Measurements from ENCODE around the gene NUB1. TPM values are rescaled to one million over a fixed set of nuclear protein-coding genes. Genes with fewer than 3 reads are reported as not detected.

The NUB1 gene
- total RNA-seq, 6 donors from 2014 or later = 37.0 to 80.0 (median 50.0) TPM

DNA sequence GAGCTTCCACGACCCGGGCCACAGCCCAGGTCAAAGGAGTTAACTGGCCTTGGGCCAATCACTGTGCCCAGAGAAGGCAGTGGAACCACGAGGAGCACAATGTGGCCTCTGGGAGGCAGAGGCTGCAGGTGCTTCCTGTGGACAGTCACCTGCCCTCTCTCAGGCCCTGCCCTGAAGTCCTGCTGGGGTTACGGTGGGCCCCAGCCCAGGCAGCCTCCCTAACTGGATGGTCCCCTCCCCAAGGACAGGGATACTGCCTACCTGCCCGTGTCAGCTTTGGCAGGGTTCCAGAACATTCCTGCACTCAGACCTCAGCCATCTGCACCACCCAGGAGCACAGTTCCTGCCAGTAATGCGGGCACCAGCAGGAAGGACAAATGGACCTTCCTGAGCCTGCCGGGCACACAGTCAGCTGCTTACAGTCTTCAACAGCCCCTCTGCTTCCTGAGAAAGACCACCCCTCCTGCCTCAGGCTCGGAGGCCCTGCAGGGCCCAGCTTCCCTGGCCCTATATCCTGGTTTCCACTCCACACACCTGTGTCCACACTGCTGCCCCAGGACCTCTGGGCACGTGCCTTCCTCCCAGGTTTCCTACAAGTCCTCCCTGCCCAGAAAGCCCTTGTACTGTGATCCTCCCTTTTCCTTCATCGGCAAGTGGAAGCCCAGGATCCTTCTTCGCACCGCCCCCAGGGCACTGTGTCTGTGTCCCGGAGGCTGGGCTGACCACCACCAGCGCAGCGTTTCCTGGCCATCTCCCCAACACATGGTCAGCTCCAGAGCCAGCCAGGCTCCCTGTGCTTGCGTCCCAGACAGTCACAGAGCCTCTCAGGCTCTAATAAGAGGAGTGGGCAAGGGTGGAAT lies 44.9 kb downstream of the NUB1 start:
- no peak overlapping the region for H3K27ac ChIP-seq
- H3K9me3 ChIP-seq = no peaks in the 10 kb centered on the region
- 60 to 66% methylated on average over 9 to 16 of the region's 16 CpGs for WGBS, 2 donors
- peaks cover 8 to 10% (median 9%) of the 10 kb centered on the region in 4 donors for H3K4me1 ChIP-seq
- no peak for TF ChIP-seq CTCF (IDR thresholded peaks at IDR 0.05)
- TF ChIP-seq POLR2AphosphoS5 (IDR thresholded peaks at IDR 0.05) = no peak
- TF ChIP-seq EP300 (IDR thresholded peaks at IDR 0.05) = no peak
- TF ChIP-seq POLR2A (IDR thresholded peaks at IDR 0.05) = no peak
- H3K4me3 ChIP-seq = no peak overlapping the region
- no peak for DNase-seq
- no peaks in the 10 kb centered on the region for H3K36me3 ChIP-seq
- ATAC-seq (ENCODE audit: low FRiP score in 2 of 2) = no peak
- peaks cover 0 to 12% (median 7%) of the 10 kb centered on the region in 4 donors for H3K27me3 ChIP-seq

DNA sequence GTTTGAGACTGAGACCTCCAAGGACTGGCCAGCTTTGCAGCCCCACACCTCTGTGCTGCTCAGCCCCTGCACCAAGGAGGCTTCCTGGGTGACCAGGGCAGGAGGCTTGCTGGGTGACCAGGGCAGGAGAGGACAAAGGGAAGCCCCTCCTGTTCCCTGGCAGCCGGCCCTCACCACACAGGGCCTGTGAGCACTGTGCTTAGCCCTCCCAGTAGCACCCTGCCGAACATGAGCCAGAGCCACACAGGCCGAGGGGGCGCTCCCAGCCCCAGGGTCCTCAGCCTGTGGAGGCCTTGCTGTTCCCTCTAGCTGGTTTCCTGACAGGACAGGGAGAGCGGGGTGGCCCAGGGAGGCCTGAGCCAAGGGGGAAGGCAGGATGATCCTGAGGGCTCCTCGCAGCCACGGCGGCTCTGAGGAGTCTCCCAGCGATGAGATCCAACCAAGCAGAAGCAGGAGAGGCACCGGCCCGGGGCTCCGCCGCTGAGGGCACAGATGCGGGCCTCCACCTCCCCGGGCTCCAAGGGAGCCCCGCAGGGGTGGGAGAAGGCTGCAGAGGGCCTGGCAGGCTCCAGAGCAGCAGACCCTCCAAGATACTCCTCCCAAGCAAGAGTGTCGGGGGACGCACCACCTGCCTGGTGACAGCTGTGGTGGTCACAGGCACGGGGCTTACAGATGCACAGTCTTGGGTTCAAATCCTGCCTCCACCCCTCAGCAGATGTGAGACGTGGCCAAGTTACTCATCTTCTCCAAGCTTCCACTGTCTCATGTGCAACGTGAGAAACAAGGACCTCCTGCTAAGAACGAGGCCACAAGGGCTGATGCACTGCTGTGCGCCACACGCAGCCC lies 45.8 kb downstream of the NUB1 start:
- peaks cover 0 to 2% (median under 1%) of the 10 kb centered on the region in 4 donors for H3K4me1 ChIP-seq
- no peaks in the 10 kb centered on the region for H3K9me3 ChIP-seq
- DNase-seq = peak in 1 of 2 donors; percentile 73
- H3K27ac ChIP-seq = no peak overlapping the region
- H3K36me3 ChIP-seq = no peaks in the 10 kb centered on the region
- H3K4me3 ChIP-seq = no peak overlapping the region
- 87 to 98% methylated on average over 8 to 22 of the region's 24 CpGs for WGBS, 2 donors
- H3K27me3 ChIP-seq = peaks cover 0 to 4% (median 1%) of the 10 kb centered on the region in 4 donors
- no peak for ATAC-seq (ENCODE audit: low FRiP score in 2 of 2)
- TF ChIP-seq POLR2A (IDR thresholded peaks at IDR 0.05) (no peak), CTCF (IDR thresholded peaks at IDR 0.05) (no peak), EP300 (IDR thresholded peaks at IDR 0.05) (no peak), POLR2AphosphoS5 (IDR thresholded peaks at IDR 0.05) (no peak)

- TF ChIP-seq EP300 (IDR thresholded peaks at IDR 0.05) (no peak), POLR2A (IDR thresholded peaks at IDR 0.05) (no peak), CTCF (IDR thresholded peaks at IDR 0.05) (no peak), POLR2AphosphoS5 (IDR thresholded peaks at IDR 0.05) (no peak)
- 92% methylated on average over 8 of the region's 8 CpGs for WGBS, 2 donors
- DNase-seq (no peak), ATAC-seq (ENCODE audit: low FRiP score in 2 of 2) (no peak)
- no peaks in the 10 kb centered on the region for H3K27me3 ChIP-seq
- H3K36me3 ChIP-seq = no peaks in the 10 kb centered on the region
- H3K4me3 ChIP-seq = no peak overlapping the region
- H3K9me3 ChIP-seq = no peaks in the 10 kb centered on the region
- no peaks in the 10 kb centered on the region for H3K4me1 ChIP-seq
- no peak overlapping the region for H3K27ac ChIP-seq
Observed at GRCh38 chr7:151388007-151388297, 46.3 kb downstream of the NUB1 start.

- WGBS, 2 donors = 89 to 96% methylated on average over 7 to 10 of the region's 10 CpGs
- H3K9me3 ChIP-seq = no peaks in the 10 kb centered on the region
- TF ChIP-seq CTCF (IDR thresholded peaks at IDR 0.05) (no peak), EP300 (IDR thresholded peaks at IDR 0.05) (no peak), POLR2AphosphoS5 (IDR thresholded peaks at IDR 0.05) (no peak), POLR2A (IDR thresholded peaks at IDR 0.05) (no peak)
- no peak for DNase-seq
- H3K4me1 ChIP-seq = no peaks in the 10 kb centered on the region
- no peaks in the 10 kb centered on the region for H3K27me3 ChIP-seq
- ATAC-seq (ENCODE audit: low FRiP score in 2 of 2) = no peak
- no peak overlapping the region for H3K4me3 ChIP-seq
- no peaks in the 10 kb centered on the region for H3K36me3 ChIP-seq
- no peak overlapping the region for H3K27ac ChIP-seq
Observed at GRCh38 chr7:151388430-151388829, 46.8 kb downstream of the NUB1 start.
